Ishikawa (cell line): ENCODE data around the gene UTF1.
A peak's percentile ranks its signal among the peaks of the same experiment; 100 is the strongest.

Experiments used
- CEBPB ChIP-seq: IDR thresholded peaks from 2 replicates; pipeline ENCODE4 v1.6.1; 2012
- CREB1 ChIP-seq: IDR thresholded peaks from 2 replicates; pipeline ENCODE4 v1.6.1; 2012; ENCODE audit warnings: low read depth
- EGR1 ChIP-seq: IDR thresholded peaks from 2 replicates; pipeline ENCODE4 v1.6.1; 2012
- EP300 ChIP-seq: IDR thresholded peaks from 2 replicates; pipeline ENCODE4 v1.6.1; 2012; ENCODE audit warnings: borderline replicate concordance
- FOXM1 ChIP-seq: IDR thresholded peaks from 2 replicates; pipeline ENCODE4 v1.6.1; 2012; ENCODE audit warnings: low read depth, borderline replicate concordance
- MAX ChIP-seq: IDR thresholded peaks from 2 replicates; pipeline ENCODE4 v1.6.1; 2012
- RAD21 ChIP-seq: IDR thresholded peaks from 2 replicates; pipeline ENCODE4 v1.6.1; 2012; ENCODE audit warnings: low read depth
- REST ChIP-seq: IDR thresholded peaks from 2 replicates; pipeline ENCODE4 v1.6.1; 2012; ENCODE audit warnings: low read depth, mild to moderate bottlenecking
- TAF1 ChIP-seq: IDR thresholded peaks from 2 replicates; pipeline ENCODE4 v1.6.1; 2012; ENCODE audit warnings: low read depth, mild to moderate bottlenecking
- TCF12 ChIP-seq: IDR thresholded peaks from 2 replicates; pipeline ENCODE4 v1.6.1; 2012; ENCODE audit warnings: low read depth
- TEAD4 ChIP-seq: IDR thresholded peaks from 2 replicates; pipeline ENCODE4 v1.6.1; 2012
- USF1 ChIP-seq: IDR thresholded peaks from 2 replicates; pipeline ENCODE4 v1.6.1; 2012
- YY1 ChIP-seq: IDR thresholded peaks from 2 replicates; pipeline ENCODE4 v1.6.1; 2012; ENCODE audit warnings: low read depth
- ZBTB7A ChIP-seq: IDR thresholded peaks from 2 replicates; pipeline ENCODE4 v1.6.1; 2012; ENCODE audit warnings: low read depth

- no peak for TF ChIP-seq ZBTB7A
- TF ChIP-seq REST = no peak
- no peak for TF ChIP-seq YY1
- no peak for TF ChIP-seq TAF1
- no peak for TF ChIP-seq USF1
- TF ChIP-seq MAX = peak; percentile 67
- TF ChIP-seq EP300 = no peak
- no peak for TF ChIP-seq TEAD4
- TF ChIP-seq CEBPB = no peak
- TF ChIP-seq CREB1 = no peak
- TF ChIP-seq RAD21 = peak; percentile 58
- no peak for TF ChIP-seq FOXM1
- TF ChIP-seq TCF12 = no peak
- no peak for TF ChIP-seq EGR1
These were observed 27.6 kb downstream of the UTF1 start for GRCh38 chr10:133257489-133258065.
